ENCODE measurements around the gene DNAI2. TPM values are rescaled to one million over a fixed set of nuclear protein-coding genes. Genes with fewer than 3 reads are reported as not detected.

DNAI2 gene
- total and polyA plus RNA-seq, 9 of the 15 experiments (the other 6 are each of a cell fraction or from before 2014, with no cell fraction given) = not detected

DNA sequence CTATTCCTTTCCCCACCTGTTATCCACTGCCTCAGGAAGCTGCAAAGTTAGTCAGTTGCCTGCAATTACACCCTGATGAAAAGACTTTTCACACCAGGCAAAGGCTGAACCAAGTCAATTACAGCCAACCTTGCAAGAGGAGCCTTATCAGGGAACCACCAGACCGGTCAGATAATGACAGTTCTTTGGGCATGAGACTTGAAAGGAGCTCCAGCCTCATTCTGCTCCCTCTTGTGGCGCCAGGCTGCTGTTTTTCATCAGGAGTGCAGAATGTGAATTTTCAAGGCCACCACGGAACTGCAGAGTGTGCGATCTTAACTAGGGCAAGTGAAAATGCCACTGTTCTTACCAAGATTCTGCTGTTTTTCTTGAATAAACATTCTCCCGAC is 22.5 kb downstream of the DNAI2 start (continued):
- TF ChIP-seq, protein P1, sequence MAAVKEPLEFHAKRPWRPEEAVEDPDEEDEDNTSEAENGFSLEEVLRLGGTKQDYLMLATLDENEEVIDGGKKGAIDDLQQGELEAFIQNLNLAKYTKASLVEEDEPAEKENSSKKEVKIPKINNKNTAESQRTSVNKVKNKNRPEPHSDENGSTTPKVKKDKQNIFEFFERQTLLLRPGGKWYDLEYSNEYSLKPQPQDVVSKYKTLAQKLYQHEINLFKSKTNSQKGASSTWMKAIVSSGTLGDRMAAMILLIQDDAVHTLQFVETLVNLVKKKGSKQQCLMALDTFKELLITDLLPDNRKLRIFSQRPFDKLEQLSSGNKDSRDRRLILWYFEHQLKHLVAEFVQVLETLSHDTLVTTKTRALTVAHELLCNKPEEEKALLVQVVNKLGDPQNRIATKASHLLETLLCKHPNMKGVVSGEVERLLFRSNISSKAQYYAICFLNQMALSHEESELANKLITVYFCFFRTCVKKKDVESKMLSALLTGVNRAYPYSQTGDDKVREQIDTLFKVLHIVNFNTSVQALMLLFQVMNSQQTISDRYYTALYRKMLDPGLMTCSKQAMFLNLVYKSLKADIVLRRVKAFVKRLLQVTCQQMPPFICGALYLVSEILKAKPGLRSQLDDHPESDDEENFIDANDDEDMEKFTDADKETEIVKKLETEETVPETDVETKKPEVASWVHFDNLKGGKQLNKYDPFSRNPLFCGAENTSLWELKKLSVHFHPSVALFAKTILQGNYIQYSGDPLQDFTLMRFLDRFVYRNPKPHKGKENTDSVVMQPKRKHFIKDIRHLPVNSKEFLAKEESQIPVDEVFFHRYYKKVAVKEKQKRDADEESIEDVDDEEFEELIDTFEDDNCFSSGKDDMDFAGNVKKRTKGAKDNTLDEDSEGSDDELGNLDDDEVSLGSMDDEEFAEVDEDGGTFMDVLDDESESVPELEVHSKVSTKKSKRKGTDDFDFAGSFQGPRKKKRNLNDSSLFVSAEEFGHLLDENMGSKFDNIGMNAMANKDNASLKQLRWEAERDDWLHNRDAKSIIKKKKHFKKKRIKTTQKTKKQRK (IDR thresholded peaks at IDR 0.05; ENCODE audit: borderline replicate concordance, low read depth, low read length) = no peak
- TF ChIP-seq, protein P2, sequence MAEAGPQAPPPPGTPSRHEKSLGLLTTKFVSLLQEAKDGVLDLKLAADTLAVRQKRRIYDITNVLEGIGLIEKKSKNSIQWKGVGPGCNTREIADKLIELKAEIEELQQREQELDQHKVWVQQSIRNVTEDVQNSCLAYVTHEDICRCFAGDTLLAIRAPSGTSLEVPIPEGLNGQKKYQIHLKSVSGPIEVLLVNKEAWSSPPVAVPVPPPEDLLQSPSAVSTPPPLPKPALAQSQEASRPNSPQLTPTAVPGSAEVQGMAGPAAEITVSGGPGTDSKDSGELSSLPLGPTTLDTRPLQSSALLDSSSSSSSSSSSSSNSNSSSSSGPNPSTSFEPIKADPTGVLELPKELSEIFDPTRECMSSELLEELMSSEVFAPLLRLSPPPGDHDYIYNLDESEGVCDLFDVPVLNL (CRISPR knock-in tag; IDR thresholded peaks at IDR 0.05; ENCODE audit: low read depth) = no peak
- TF ChIP-seq TFAM (CRISPR knock-in tag; conservative IDR thresholded peaks at IDR 0.05) = no peak
- no peak for TF ChIP-seq NFIX (CRISPR knock-in tag; IDR thresholded peaks at IDR 0.05; ENCODE audit: low read depth)
- TF ChIP-seq, protein P3, sequence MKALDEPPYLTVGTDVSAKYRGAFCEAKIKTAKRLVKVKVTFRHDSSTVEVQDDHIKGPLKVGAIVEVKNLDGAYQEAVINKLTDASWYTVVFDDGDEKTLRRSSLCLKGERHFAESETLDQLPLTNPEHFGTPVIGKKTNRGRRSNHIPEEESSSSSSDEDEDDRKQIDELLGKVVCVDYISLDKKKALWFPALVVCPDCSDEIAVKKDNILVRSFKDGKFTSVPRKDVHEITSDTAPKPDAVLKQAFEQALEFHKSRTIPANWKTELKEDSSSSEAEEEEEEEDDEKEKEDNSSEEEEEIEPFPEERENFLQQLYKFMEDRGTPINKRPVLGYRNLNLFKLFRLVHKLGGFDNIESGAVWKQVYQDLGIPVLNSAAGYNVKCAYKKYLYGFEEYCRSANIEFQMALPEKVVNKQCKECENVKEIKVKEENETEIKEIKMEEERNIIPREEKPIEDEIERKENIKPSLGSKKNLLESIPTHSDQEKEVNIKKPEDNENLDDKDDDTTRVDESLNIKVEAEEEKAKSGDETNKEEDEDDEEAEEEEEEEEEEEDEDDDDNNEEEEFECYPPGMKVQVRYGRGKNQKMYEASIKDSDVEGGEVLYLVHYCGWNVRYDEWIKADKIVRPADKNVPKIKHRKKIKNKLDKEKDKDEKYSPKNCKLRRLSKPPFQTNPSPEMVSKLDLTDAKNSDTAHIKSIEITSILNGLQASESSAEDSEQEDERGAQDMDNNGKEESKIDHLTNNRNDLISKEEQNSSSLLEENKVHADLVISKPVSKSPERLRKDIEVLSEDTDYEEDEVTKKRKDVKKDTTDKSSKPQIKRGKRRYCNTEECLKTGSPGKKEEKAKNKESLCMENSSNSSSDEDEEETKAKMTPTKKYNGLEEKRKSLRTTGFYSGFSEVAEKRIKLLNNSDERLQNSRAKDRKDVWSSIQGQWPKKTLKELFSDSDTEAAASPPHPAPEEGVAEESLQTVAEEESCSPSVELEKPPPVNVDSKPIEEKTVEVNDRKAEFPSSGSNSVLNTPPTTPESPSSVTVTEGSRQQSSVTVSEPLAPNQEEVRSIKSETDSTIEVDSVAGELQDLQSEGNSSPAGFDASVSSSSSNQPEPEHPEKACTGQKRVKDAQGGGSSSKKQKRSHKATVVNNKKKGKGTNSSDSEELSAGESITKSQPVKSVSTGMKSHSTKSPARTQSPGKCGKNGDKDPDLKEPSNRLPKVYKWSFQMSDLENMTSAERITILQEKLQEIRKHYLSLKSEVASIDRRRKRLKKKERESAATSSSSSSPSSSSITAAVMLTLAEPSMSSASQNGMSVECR (CRISPR knock-in tag; IDR thresholded peaks at IDR 0.05) = no peak
- TF ChIP-seq XRCC4 (IDR thresholded peaks at IDR 0.05; ENCODE audit: extremely low read depth, insufficient read depth, insufficient read length) = no peak
- peak; percentile 73; the same call in 1 of the 2 replicates for TF ChIP-seq JUND (IDR thresholded peaks at IDR 0.05; ENCODE audit: borderline replicate concordance, low read depth, low read length)
- no peak; the same call in 1 of the 3 replicates for TF ChIP-seq JUND (tag; IDR thresholded peaks at IDR 0.05; ENCODE audit: borderline replicate concordance, low read depth, low read length)
- 0 out of 2 replicates have a peak, but pooled peaks have one; percentile 29 for TF ChIP-seq CEBPB (tag; IDR thresholded peaks at IDR 0.05)
- no peak for TF ChIP-seq POLR2H (tag; IDR thresholded peaks at IDR 0.05; ENCODE audit: low read depth)
- no peak for TF ChIP-seq OTX1 (CRISPR knock-in tag; IDR thresholded peaks at IDR 0.05)
- TF ChIP-seq HDAC6 (IDR thresholded peaks at IDR 0.05; ENCODE audit: low read depth, low read length) = no peak
- TF ChIP-seq, protein P4, sequence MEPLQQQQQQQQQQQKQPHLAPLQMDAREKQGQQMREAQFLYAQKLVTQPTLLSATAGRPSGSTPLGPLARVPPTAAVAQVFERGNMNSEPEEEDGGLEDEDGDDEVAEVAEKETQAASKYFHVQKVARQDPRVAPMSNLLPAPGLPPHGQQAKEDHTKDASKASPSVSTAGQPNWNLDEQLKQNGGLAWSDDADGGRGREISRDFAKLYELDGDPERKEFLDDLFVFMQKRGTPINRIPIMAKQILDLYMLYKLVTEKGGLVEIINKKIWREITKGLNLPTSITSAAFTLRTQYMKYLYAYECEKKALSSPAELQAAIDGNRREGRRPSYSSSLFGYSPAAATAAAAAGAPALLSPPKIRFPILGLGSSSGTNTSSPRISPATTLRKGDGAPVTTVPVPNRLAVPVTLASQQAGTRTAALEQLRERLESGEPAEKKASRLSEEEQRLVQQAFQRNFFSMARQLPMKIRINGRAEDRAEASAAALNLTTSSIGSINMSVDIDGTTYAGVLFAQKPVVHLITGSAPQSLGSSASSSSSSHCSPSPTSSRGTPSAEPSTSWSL (CRISPR knock-in tag; IDR thresholded peaks at IDR 0.05; ENCODE audit: borderline replicate concordance) = no peak
- TF ChIP-seq KLF13 (tag; IDR thresholded peaks at IDR 0.05; ENCODE audit: borderline replicate concordance, low read depth) = no peak
- TF ChIP-seq SAFB (IDR thresholded peaks at IDR 0.05; ENCODE audit: borderline replicate concordance, low read depth, low read length) = no peak
- no peak for TF ChIP-seq XRCC3 (IDR thresholded peaks at IDR 0.05)
- TF ChIP-seq CHD1 (IDR thresholded peaks at IDR 0.05; ENCODE audit: low read length) = no peak
- peak; percentile 52 for TF ChIP-seq TBP (optimal IDR thresholded peaks at IDR 0.05; ENCODE audit: low read depth, low read length)

All from K562 (cell line).